Brain microvascular endothelial cell (primary cell): ENCODE data around the gene OLA1.

Experiments used
- DNase-seq: peaks from one replicate; pipeline ENCODE4 v3.0.0-alpha.2; 2020
- H3K27ac ChIP-seq: fragments of 250-450 bp; sonication (Bioruptor Pico); 2 replicates; pipeline ENCODE4 v1.5.1; 2020; ENCODE audit warnings: mild to moderate bottlenecking, moderate library complexity
- H3K27me3 ChIP-seq: fragments of 250-450 bp; sonication (Bioruptor Pico); replicated peaks from 2 replicates; pipeline ENCODE4 v1.5.1; 2020; ENCODE audit warnings: mild to moderate bottlenecking
- H3K36me3 ChIP-seq: fragments of 250-450 bp; sonication (Bioruptor Pico); replicated peaks from 2 replicates; pipeline ENCODE4 v1.5.1; 2020; ENCODE audit warnings: mild to moderate bottlenecking
- H3K4me3 ChIP-seq: 2 replicates; pipeline ENCODE4 v1.5.1; 2011; ENCODE audit warnings: low read depth, mild to moderate bottlenecking, control low read depth, low read length, moderate library complexity
- CTCF ChIP-seq: IDR thresholded peaks from 2 replicates; pipeline ENCODE4 v1.5.1; 2011; ENCODE audit warnings: low read depth, mild to moderate bottlenecking, moderate library complexity, low read length, control low read depth, inconsistent platforms; ENCODE audit errors: missing control alignments
- in situ Hi-C: cut with HindIII; loops from 2 replicates; pipeline ENCODE4 v1.10.0; 2017; ENCODE audit warnings: low sequenced_read_pairs, low pct_ligation_motif_present

The OLA1 gene

GRCh38 chr2:174072857-174073256 is 175.5 kb downstream of the OLA1 start:
- no peak for TF ChIP-seq CTCF
- Histone ChIP-seq H3K27me3 (no peaks in the 10 kb centered on the region), H3K36me3 (no peaks in the 10 kb centered on the region), H3K4me3 (no peak overlapping the region), H3K27ac (no peak overlapping the region)
- in situ Hi-C loops: no loop called here
- DNase-seq: no peak

- in situ Hi-C loops: no loop called here
- Histone ChIP-seq H3K4me3 (no peak overlapping the region), H3K36me3 (no peaks in the 10 kb centered on the region), H3K27ac (no peak overlapping the region), H3K27me3 (no peaks in the 10 kb centered on the region)
- DNase-seq: no peak
- no peak for TF ChIP-seq CTCF
Measured at GRCh38 chr2:174072069-174072468, 176.3 kb downstream of the OLA1 start.

GRCh38 chr2:174071321-174071720 is 177.0 kb downstream of the OLA1 start:
- in situ Hi-C loops: no loop called here
- TF ChIP-seq CTCF: no peak
- H3K36me3 ChIP-seq: no peaks in the 10 kb centered on the region
- no peak overlapping the region for H3K27ac ChIP-seq
- no peaks in the 10 kb centered on the region for H3K27me3 ChIP-seq
- no peak for DNase-seq
- H3K4me3 ChIP-seq: no peak overlapping the region

- Histone ChIP-seq H3K4me3 (no peak overlapping the region), H3K27me3 (no peaks in the 10 kb centered on the region), H3K27ac (no peak overlapping the region), H3K36me3 (no peaks in the 10 kb centered on the region)
- DNase-seq: no peak
- in situ Hi-C loops: no loop called here
- no peak for TF ChIP-seq CTCF
Measured at GRCh38 chr2:174070281-174070680, 178.1 kb downstream of the OLA1 start.

- no peak for TF ChIP-seq CTCF
- no peaks in the 10 kb centered on the region for H3K27me3 ChIP-seq
- no peak overlapping the region for H3K27ac ChIP-seq
- H3K36me3 ChIP-seq: no peaks in the 10 kb centered on the region
- no peak overlapping the region for H3K4me3 ChIP-seq
- DNase-seq: no peak
- in situ Hi-C loops: no loop called here
Measured at GRCh38 chr2:174067815-174068214, 180.5 kb downstream of the OLA1 start.

GRCh38 chr2:174066871-174067270 is 181.5 kb downstream of the OLA1 start:
- H3K27ac ChIP-seq: no peak overlapping the region
- no peak overlapping the region for H3K4me3 ChIP-seq
- no peak for TF ChIP-seq CTCF
- DNase-seq: no peak
- in situ Hi-C loops: no loop called here
- no peaks in the 10 kb centered on the region for H3K27me3 ChIP-seq
- H3K36me3 ChIP-seq: no peaks in the 10 kb centered on the region
